Activated CD4-positive, alpha-beta memory T cell treated with anti-CD3 and anti-CD28 coated beads for 36 hours (primary cell): ENCODE measurements around the gene HNRNPR. TPM values are rescaled to one million over a fixed set of nuclear protein-coding genes. Genes with fewer than 3 reads are reported as not detected.

ENCODE experiments used
- CTCF ChIA-PET: fragments of 350-600 bp; sonication (Branson Sonifier 250); formaldehyde crosslinking; loops from one replicate; lab custom pipeline; 2021; ENCODE audit warnings: antibody characterized with exemption, inconsistent platforms; lab: Charles Lee
- POLR2A ChIA-PET: fragments of 350-600 bp; sonication (Branson Sonifier 250); formaldehyde crosslinking; loops from one replicate; lab custom pipeline; 2021; ENCODE audit warnings: antibody characterized with exemption; lab: Charles Lee
- DNase-seq: peaks from one replicate; pipeline ENCODE4 v3.0.0-alpha.2; 2020
- H3K27ac Mint-ChIP-seq: one replicate; pipeline ENCODE4 v1.8.0; 2021; ENCODE audit warnings: mixed read lengths
- H3K27me3 Mint-ChIP-seq: one replicate; pipeline ENCODE4 v1.8.0; 2021; ENCODE audit warnings: mixed read lengths
- H3K36me3 Mint-ChIP-seq: one replicate; pipeline ENCODE4 v1.8.0; 2021; ENCODE audit warnings: mixed read lengths
- H3K4me1 Mint-ChIP-seq: one replicate; pipeline ENCODE4 v1.8.0; 2021; ENCODE audit warnings: low read depth, mixed read lengths
- H3K4me3 Mint-ChIP-seq: one replicate; pipeline ENCODE4 v1.8.0; 2021; ENCODE audit warnings: mild to moderate bottlenecking, mixed read lengths
- H3K9me3 Mint-ChIP-seq: one replicate; pipeline ENCODE4 v1.8.0; 2021; ENCODE audit warnings: mixed read lengths
- intact Hi-C: fragments of 100-400 bp; cut with micrococcal nuclease; formaldehyde crosslinking; loops from one replicate; pipeline ENCODE4 v1.15.1; 2023
- total RNA-seq, 2 experiments: library from RNA; stranded (reverse); gene quantifications; one replicate each; pipeline ENCODE4 v1.2.3, GENCODE V29; 2021

HNRNPR gene
- total RNA-seq, 2 experiments from 2014 or later, result 180 to 183 TPM

GRCh38 chr1:23303524-23303923 is 40.6 kb downstream of the HNRNPR start:
- no peak overlapping the region for H3K27ac Mint-ChIP-seq
- ChIA-PET POLR2A (no interaction called here), CTCF (no interaction called here)
- H3K4me1 Mint-ChIP-seq, result no peaks in the 10 kb centered on the region
- no peaks in the 10 kb centered on the region for H3K9me3 Mint-ChIP-seq
- H3K4me3 Mint-ChIP-seq, result no peak overlapping the region
- peaks cover 24% of the 10 kb centered on the region for H3K36me3 Mint-ChIP-seq
- H3K27me3 Mint-ChIP-seq, result no peaks in the 10 kb centered on the region
- DNase-seq, result no peak
- intact Hi-C loops, result no loop called here

GRCh38 chr1:23296931-23297330 is 47.2 kb downstream of the HNRNPR start:
- Mint-ChIP-seq H3K27ac (no peak overlapping the region), H3K36me3 (peaks cover 15% of the 10 kb centered on the region), H3K9me3 (no peaks in the 10 kb centered on the region), H3K27me3 (no peaks in the 10 kb centered on the region), H3K4me1 (no peaks in the 10 kb centered on the region), H3K4me3 (no peak overlapping the region)
- POLR2A ChIA-PET, result no interaction called here
- intact Hi-C loops, result no loop called here
- CTCF ChIA-PET, result no interaction called here
- DNase-seq, result no peak

- Mint-ChIP-seq H3K4me1 (no peaks in the 10 kb centered on the region), H3K4me3 (no peak overlapping the region)
- intact Hi-C loops, result no loop called here
Measured at GRCh38 chr1:23291706-23292105, 52.4 kb downstream of the HNRNPR start.

GRCh38 chr1:23290836-23291565 is 53.1 kb downstream of the HNRNPR start:
- H3K4me3 Mint-ChIP-seq, result no peak overlapping the region
- intact Hi-C loops, result no loop called here
- POLR2A ChIA-PET, result no interaction called here
- no peak for DNase-seq
- H3K4me1 Mint-ChIP-seq, result no peaks in the 10 kb centered on the region
- CTCF ChIA-PET, result interaction anchor here (1.4 kb wide), 1 partner anchor 206 kb away, joined by 3 read pairs; no protein-coding TSS in a partner anchor
- no peaks in the 10 kb centered on the region for H3K27me3 Mint-ChIP-seq
- no peak overlapping the region for H3K27ac Mint-ChIP-seq
- peaks cover 3% of the 10 kb centered on the region for H3K36me3 Mint-ChIP-seq
- H3K9me3 Mint-ChIP-seq, result no peaks in the 10 kb centered on the region

More at GRCh38 chr1:23291706-23292105, 52.4 kb downstream of the HNRNPR start:
- Mint-ChIP-seq H3K27ac (no peak overlapping the region), H3K36me3 (peaks cover 3% of the 10 kb centered on the region), H3K9me3 (no peaks in the 10 kb centered on the region), H3K27me3 (no peaks in the 10 kb centered on the region)
- no peak for DNase-seq
- ChIA-PET CTCF (no interaction called here), POLR2A (no interaction called here)

GRCh38 chr1:23288671-23289070 is 55.4 kb downstream of the HNRNPR start:
- intact Hi-C loops, result no loop called here
- Mint-ChIP-seq H3K36me3 (peaks cover 7% of the 10 kb centered on the region), H3K4me1 (no peaks in the 10 kb centered on the region), H3K27ac (no peak overlapping the region), H3K27me3 (no peaks in the 10 kb centered on the region), H3K4me3 (no peak overlapping the region), H3K9me3 (no peaks in the 10 kb centered on the region)
- no peak for DNase-seq
- ChIA-PET POLR2A (no interaction called here), CTCF (no interaction called here)

GRCh38 chr1:23288201-23288600 is 55.9 kb downstream of the HNRNPR start:
- no peak overlapping the region for H3K4me3 Mint-ChIP-seq
- no peaks in the 10 kb centered on the region for H3K27me3 Mint-ChIP-seq
- H3K4me1 Mint-ChIP-seq, result no peaks in the 10 kb centered on the region
- no peak overlapping the region for H3K27ac Mint-ChIP-seq
- intact Hi-C loops, result no loop called here
- ChIA-PET CTCF (no interaction called here), POLR2A (no interaction called here)
- peaks cover 7% of the 10 kb centered on the region for H3K36me3 Mint-ChIP-seq
- DNase-seq, result no peak
- no peaks in the 10 kb centered on the region for H3K9me3 Mint-ChIP-seq

- Mint-ChIP-seq H3K36me3 (peaks cover 8% of the 10 kb centered on the region), H3K4me1 (no peaks in the 10 kb centered on the region), H3K9me3 (no peaks in the 10 kb centered on the region), H3K4me3 (no peak overlapping the region), H3K27ac (no peak overlapping the region), H3K27me3 (no peaks in the 10 kb centered on the region)
- DNase-seq, result no peak
- intact Hi-C loops, result no loop called here
- POLR2A ChIA-PET, result no interaction called here
- CTCF ChIA-PET, result no interaction called here
Measured at GRCh38 chr1:23286401-23286800, 57.7 kb downstream of the HNRNPR start.

GRCh38 chr1:23283667-23284602 is 60.1 kb downstream of the HNRNPR start:
- no peak overlapping the region for H3K27ac Mint-ChIP-seq
- H3K9me3 Mint-ChIP-seq, result no peaks in the 10 kb centered on the region
- ChIA-PET CTCF (no interaction called here), POLR2A (no interaction called here)
- intact Hi-C loops, result no loop called here
- H3K4me1 Mint-ChIP-seq, result no peaks in the 10 kb centered on the region
- no peak for DNase-seq
- peaks cover 10% of the 10 kb centered on the region for H3K36me3 Mint-ChIP-seq
- no peaks in the 10 kb centered on the region for H3K27me3 Mint-ChIP-seq
- no peak overlapping the region for H3K4me3 Mint-ChIP-seq

- CTCF ChIA-PET, result interaction anchor here (1.1 kb wide), 1 partner anchor 356 kb away, joined by 3 read pairs; no protein-coding TSS in a partner anchor
Measured at GRCh38 chr1:23282957-23283356, 61.1 kb downstream of the HNRNPR start.

GRCh38 chr1:23278717-23279116 is 65.4 kb downstream of the HNRNPR start:
- intact Hi-C loops, result no loop called here
- Mint-ChIP-seq H3K36me3 (peaks cover 4% of the 10 kb centered on the region), H3K9me3 (no peaks in the 10 kb centered on the region), H3K4me1 (no peaks in the 10 kb centered on the region), H3K27ac (no peak overlapping the region), H3K4me3 (no peak overlapping the region), H3K27me3 (peaks cover 15% of the 10 kb centered on the region)
- CTCF ChIA-PET, result interaction anchor here (0.8 to 1.7 kb wide), 2 partner anchors 19 to 180 kb away, joined by 3 to 9 read pairs; no protein-coding TSS in a partner anchor
- POLR2A ChIA-PET, result no interaction called here
- no peak for DNase-seq

More at GRCh38 chr1:23282957-23283356, 61.1 kb downstream of the HNRNPR start:
- Mint-ChIP-seq H3K9me3 (no peaks in the 10 kb centered on the region), H3K4me1 (no peaks in the 10 kb centered on the region), H3K4me3 (no peak overlapping the region), H3K36me3 (peaks cover 10% of the 10 kb centered on the region), H3K27ac (no peak overlapping the region), H3K27me3 (no peaks in the 10 kb centered on the region)
- POLR2A ChIA-PET, result no interaction called here
- intact Hi-C loops, result no loop called here
- DNase-seq, result no peak

GRCh38 chr1:23276531-23276930 is 67.6 kb downstream of the HNRNPR start:
- POLR2A ChIA-PET, result no interaction called here
- Mint-ChIP-seq H3K27me3 (peaks cover 21% of the 10 kb centered on the region), H3K27ac (no peak overlapping the region), H3K4me3 (no peak overlapping the region), H3K36me3 (peaks cover 4% of the 10 kb centered on the region), H3K4me1 (no peaks in the 10 kb centered on the region), H3K9me3 (no peaks in the 10 kb centered on the region)
- DNase-seq, result no peak
- CTCF ChIA-PET, result no interaction called here
- intact Hi-C loops, result no loop called here

- no peak for DNase-seq
- intact Hi-C loops, result no loop called here
- POLR2A ChIA-PET, result no interaction called here
- Mint-ChIP-seq H3K27ac (no peak overlapping the region), H3K4me1 (no peaks in the 10 kb centered on the region), H3K27me3 (peaks cover 26% of the 10 kb centered on the region), H3K9me3 (no peaks in the 10 kb centered on the region), H3K36me3 (no peaks in the 10 kb centered on the region), H3K4me3 (no peak overlapping the region)
- CTCF ChIA-PET, result no interaction called here
Measured at GRCh38 chr1:23274134-23274505, 70.0 kb downstream of the HNRNPR start.
